CD14-positive monocyte (primary cell): Measurements from ENCODE around the gene PSMA7. TPM values are rescaled to one million over a fixed set of nuclear protein-coding genes. Genes with fewer than 3 reads are reported as not detected.

Experiments
- DNase-seq, 3 donors: peaks; one replicate each; pipeline ENCODE4 v3.0.0-alpha.2; 2011 to 2022
- H2AFZ ChIP-seq: 2 replicates; pipeline ENCODE4 v1.6.0; 2012; ENCODE audit warnings: mild to moderate bottlenecking, low read depth, low read length, inconsistent platforms; ENCODE audit not compliant: insufficient read depth, poor library complexity, severe bottlenecking
- H3K27ac ChIP-seq, 2 donors: 1 replicate in 1 of 2; 2 replicates in 1 of 2; pipeline ENCODE4 v1.5.1; 2012 to 2013; ENCODE audit warnings: low read length in 2 of 2, control low read depth in 1 of 2, inconsistent platforms in 1 of 2, low read depth in 1 of 2, mild to moderate bottlenecking in 1 of 2
- H3K27me3 ChIP-seq, 2 donors: one replicate each; pipeline versions ENCODE4 v1.6.0 to v1.6.1; 2011 to 2013; ENCODE audit warnings: low read length in 2 of 2; ENCODE audit not compliant: control insufficient read depth in 2 of 2, insufficient read depth in 2 of 2
- H3K36me3 ChIP-seq, 2 donors: replicated peaks in 1 of 2; 1 replicate in 1 of 2; 2 replicates in 1 of 2; pipeline versions ENCODE4 v1.5.1 to v1.6.1; 2012 to 2013; ENCODE audit warnings: low read length in 2 of 2, control low read depth in 1 of 2, inconsistent platforms in 1 of 2, mild to moderate bottlenecking in 1 of 2; ENCODE audit not compliant: insufficient read depth in 2 of 2, control insufficient read depth in 1 of 2
- H3K4me1 ChIP-seq, 2 donors: 1 replicate in 1 of 2; 2 replicates in 1 of 2; pipeline versions ENCODE4 v1.5.1 to v1.6.1; 2012 to 2013; ENCODE audit warnings: low read length in 2 of 2, control low read depth in 1 of 2, inconsistent platforms in 1 of 2, mild to moderate bottlenecking in 1 of 2, moderate library complexity in 1 of 2; ENCODE audit not compliant: insufficient read depth in 2 of 2, control insufficient read depth in 1 of 2
- H3K4me2 ChIP-seq: replicated peaks from 2 replicates; pipeline ENCODE3; 2012; ENCODE audit warnings: low read length, moderate library complexity, mild to moderate bottlenecking; ENCODE audit not compliant: poor library complexity, severe bottlenecking; ENCODE audit errors: extremely low read depth
- H3K4me3 ChIP-seq, 3 experiments: fragments of 200-600 bp in 1 of 3; sonication (generic) in 1 of 3; replicated peaks in 1 of 3; 1 replicate in 2 of 3; 2 replicates in 1 of 3; pipeline ENCODE4 v1.5.1; 2011 to 2013; ENCODE audit warnings: low read length in 3 of 3, mild to moderate bottlenecking in 3 of 3, control low read depth in 2 of 3, low read depth in 2 of 3, inconsistent platforms in 1 of 3, moderate library complexity in 1 of 3
- H3K79me2 ChIP-seq: 2 replicates; pipeline ENCODE4 v1.6.0; 2012; ENCODE audit warnings: mild to moderate bottlenecking, control low read depth, inconsistent platforms, low read length, moderate library complexity; ENCODE audit not compliant: insufficient read depth
- H3K9ac ChIP-seq: 2 replicates; pipeline ENCODE4 v1.6.0; 2017; ENCODE audit warnings: low read length, mild to moderate bottlenecking; ENCODE audit not compliant: insufficient read depth, poor library complexity, severe bottlenecking
- H3K9me3 ChIP-seq, 2 donors: replicated peaks in 1 of 2; 1 replicate in 1 of 2; 2 replicates in 1 of 2; pipeline versions ENCODE4 v1.5.1 to v1.6.1; 2012 to 2013; ENCODE audit warnings: low read length in 2 of 2, control low read depth in 1 of 2; ENCODE audit not compliant: control insufficient read depth in 1 of 2, insufficient read depth in 1 of 2
- H4K20me1 ChIP-seq: 2 replicates; pipeline ENCODE4 v1.6.0; 2012; ENCODE audit warnings: mild to moderate bottlenecking, low read length, control low read depth, moderate library complexity; ENCODE audit not compliant: insufficient read depth
- H3K27ac Mint-ChIP-seq, 7 donors: one replicate each; pipeline ENCODE4 v1.8.0; 2020; ENCODE audit warnings: mild to moderate bottlenecking in 7 of 7, mixed read lengths in 7 of 7, moderate library complexity in 6 of 7, inconsistent platforms in 2 of 7
- H3K27me3 Mint-ChIP-seq, 3 donors: one replicate each; pipeline ENCODE4 v1.8.0; 2021 to 2022; ENCODE audit warnings: low read depth in 3 of 3, mild to moderate bottlenecking in 3 of 3, mixed read lengths in 3 of 3, moderate library complexity in 3 of 3, inconsistent platforms in 1 of 3
- H3K36me3 Mint-ChIP-seq, 2 donors: one replicate each; pipeline ENCODE4 v1.8.0; 2020; ENCODE audit warnings: mixed read lengths in 2 of 2, inconsistent platforms in 1 of 2, mild to moderate bottlenecking in 1 of 2
- H3K4me1 Mint-ChIP-seq: one replicate; pipeline ENCODE4 v1.8.0; 2020; ENCODE audit warnings: mild to moderate bottlenecking, mixed read lengths
- H3K4me3 Mint-ChIP-seq, 2 donors: one replicate each; pipeline ENCODE4 v1.8.0; 2020; ENCODE audit warnings: mild to moderate bottlenecking in 2 of 2, mixed read lengths in 2 of 2, moderate library complexity in 1 of 2
- H3K9me3 Mint-ChIP-seq, 7 donors: one replicate each; pipeline ENCODE4 v1.8.0; 2020 to 2022; ENCODE audit warnings: mixed read lengths in 7 of 7, mild to moderate bottlenecking in 6 of 7, moderate library complexity in 6 of 7, inconsistent platforms in 2 of 7
- WGBS: methylation state at CpG from one replicate; pipeline ENCODE4 v1.1.5; 2013; ENCODE audit warnings: missing lambda C conversion rate; ENCODE audit not compliant: insufficient coverage; 5-methylcytosine and 5-hydroxymethylcytosine counted together
- intact Hi-C, 2 donors: fragments of 100-400 bp; cut with micrococcal nuclease; formaldehyde crosslinking; loops; one replicate each; pipeline versions ENCODE4 v1.15.0 to v1.15.1; 2023
- polyA plus RNA-seq, 3 donors: library from polyadenylated mRNA; depleted of rRNA in 1 of 3; unstranded in 2 of 3; stranded (reverse) in 1 of 3; fragments of 300-500 nt in 2 of 3; fragments of >200 nt in 1 of 3; fragmentation: Illumina TruSeq in 2 of 3; gene quantifications; 1 replicate in 2 of 3; 2 replicates in 1 of 3; pipeline ENCODE4 v1.2.3, GENCODE V29; 2012 to 2021
- TF ChIP-seq, protein P1 (sequence below): fragments of 200-600 bp; IDR thresholded peaks from one replicate; pipeline ENCODE4 v1.8.0; 2022; ENCODE audit warnings: antibody characterized with exemption, mild to moderate bottlenecking

PSMA7 gene
- polyA plus RNA-seq, 3 donors = 402 to 668 (median 527) TPM

DNA sequence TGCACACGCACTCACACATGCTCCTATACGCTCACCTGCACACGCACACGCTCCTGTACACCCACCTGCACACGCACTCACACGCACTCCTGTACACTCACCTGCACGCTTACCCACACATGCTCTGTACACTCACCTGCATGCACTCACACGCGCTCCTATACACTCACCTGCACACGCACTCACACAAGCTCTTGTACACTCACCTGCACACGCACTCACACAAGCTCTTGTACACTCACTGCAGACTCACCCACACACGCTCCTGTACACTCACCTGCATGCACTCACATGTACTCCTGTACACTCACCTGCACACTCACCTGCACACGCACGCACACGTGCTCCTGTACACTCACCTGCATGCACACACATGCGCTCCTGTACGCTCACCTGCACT lies 55.6 kb downstream of the PSMA7 start:
- Mint-ChIP-seq H3K27me3 (peaks cover 4 to 14% (median 6%) of the 10 kb centered on the region in 3 donors), H3K9me3 (peaks cover 0 to 12% (median 7%) of the 10 kb centered on the region in 7 donors), H3K4me1 (no peaks in the 10 kb centered on the region), H3K27ac (no peak overlapping the region), H3K36me3 (no peaks in the 10 kb centered on the region), H3K4me3 (no peak overlapping the region)
- H4K20me1 ChIP-seq = no peaks in the 10 kb centered on the region
- H3K36me3 ChIP-seq = no peaks in the 10 kb centered on the region
- H2AFZ ChIP-seq = no peak overlapping the region
- no peak overlapping the region for H3K4me2 ChIP-seq
- no peaks in the 10 kb centered on the region for H3K27me3 ChIP-seq
- H3K9ac ChIP-seq = no peak overlapping the region
- no peaks in the 10 kb centered on the region for H3K79me2 ChIP-seq
- TF ChIP-seq, protein P1, sequence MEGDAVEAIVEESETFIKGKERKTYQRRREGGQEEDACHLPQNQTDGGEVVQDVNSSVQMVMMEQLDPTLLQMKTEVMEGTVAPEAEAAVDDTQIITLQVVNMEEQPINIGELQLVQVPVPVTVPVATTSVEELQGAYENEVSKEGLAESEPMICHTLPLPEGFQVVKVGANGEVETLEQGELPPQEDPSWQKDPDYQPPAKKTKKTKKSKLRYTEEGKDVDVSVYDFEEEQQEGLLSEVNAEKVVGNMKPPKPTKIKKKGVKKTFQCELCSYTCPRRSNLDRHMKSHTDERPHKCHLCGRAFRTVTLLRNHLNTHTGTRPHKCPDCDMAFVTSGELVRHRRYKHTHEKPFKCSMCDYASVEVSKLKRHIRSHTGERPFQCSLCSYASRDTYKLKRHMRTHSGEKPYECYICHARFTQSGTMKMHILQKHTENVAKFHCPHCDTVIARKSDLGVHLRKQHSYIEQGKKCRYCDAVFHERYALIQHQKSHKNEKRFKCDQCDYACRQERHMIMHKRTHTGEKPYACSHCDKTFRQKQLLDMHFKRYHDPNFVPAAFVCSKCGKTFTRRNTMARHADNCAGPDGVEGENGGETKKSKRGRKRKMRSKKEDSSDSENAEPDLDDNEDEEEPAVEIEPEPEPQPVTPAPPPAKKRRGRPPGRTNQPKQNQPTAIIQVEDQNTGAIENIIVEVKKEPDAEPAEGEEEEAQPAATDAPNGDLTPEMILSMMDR = no peak
- H3K4me1 ChIP-seq = no peaks in the 10 kb centered on the region
- no peak overlapping the region for H3K27ac ChIP-seq
- intact Hi-C loops = no loop called here
- DNase-seq = no peak
- 95% methylated on average over 17 of the region's 17 CpGs for WGBS
- no peak overlapping the region for H3K4me3 ChIP-seq
- peaks cover 0 to 8% of the 10 kb centered on the region in 2 donors for H3K9me3 ChIP-seq

GRCh38 chr20:62087227-62087626 lies 56.0 kb downstream of the PSMA7 start:
- Histone ChIP-seq H3K9ac (no peak overlapping the region), H3K4me1 (no peaks in the 10 kb centered on the region), H3K4me2 (no peak overlapping the region), H3K9me3 (peaks cover 0 to 6% of the 10 kb centered on the region in 2 donors), H3K4me3 (no peak overlapping the region), H2AFZ (no peak overlapping the region), H3K27me3 (no peaks in the 10 kb centered on the region), H3K36me3 (no peaks in the 10 kb centered on the region), H4K20me1 (no peaks in the 10 kb centered on the region), H3K27ac (no peak overlapping the region), H3K79me2 (no peaks in the 10 kb centered on the region)
- TF ChIP-seq, protein P1 = no peak
- Mint-ChIP-seq H3K27ac (no peak overlapping the region), H3K36me3 (no peaks in the 10 kb centered on the region), H3K9me3 (peaks cover 0 to 8% (median 4%) of the 10 kb centered on the region in 7 donors), H3K4me1 (no peaks in the 10 kb centered on the region), H3K27me3 (peaks cover 4 to 13% (median 6%) of the 10 kb centered on the region in 3 donors), H3K4me3 (no peak overlapping the region)
- WGBS = 63% methylated on average over 11 of the region's 11 CpGs
- intact Hi-C loops = no loop called here
- no peak for DNase-seq

Other genes with a start within 250 kb of the PSMA7 start
- 10 to 100 TPM in 1 of 3 donors, under 1 TPM in 2; 0.48 to 14.9 (median 0.99) TPM for gene TAF4, start 77.5 kb downstream of the PSMA7 start, polyA plus RNA-seq
- 10 to 100 TPM in 1 of 3 donors, 1 to 10 TPM in 2; 1.0 to 33.5 (median 1.4) TPM for gene LSM14B, start 20.9 kb downstream of the PSMA7 start, polyA plus RNA-seq
- gene SS18L1, start 375 bp upstream of the PSMA7 start, polyA plus RNA-seq = 10 to 100 TPM in 1 of 3 donors, 1 to 10 TPM in 1, under 1 TPM in 1; 0.75 to 16.5 (median 1.1) TPM
- 10 to 100 TPM; 10.8 to 16.1 (median 14.9) TPM for gene MTG2, start 39.6 kb upstream of the PSMA7 start, polyA plus RNA-seq
- gene HRH3, start 76.9 kb upstream of the PSMA7 start, polyA plus RNA-seq = not detected
- gene OSBPL2, start 95.1 kb upstream of the PSMA7 start, polyA plus RNA-seq = 10 to 100 TPM; 12.9 to 29.1 (median 17.9) TPM
- gene ADRM1, start 159.6 kb upstream of the PSMA7 start, polyA plus RNA-seq = 10 to 100 TPM; 63.3 to 81.5 (median 72.5) TPM
- gene LAMA5, start 223.9 kb upstream of the PSMA7 start, polyA plus RNA-seq = under 1 TPM in 1 of 3 donors, not detected in 2; 0.05 TPM
- gene RPS21, start 243.7 kb upstream of the PSMA7 start, polyA plus RNA-seq = 1,000 to 10,000 TPM in 1 of 3 donors, 100 to 1,000 TPM in 2; 799 to 6,263 (median 968) TPM